HepG2 (cell line): ENCODE results near the gene AWAT1. TPM values are rescaled to one million over a fixed set of nuclear protein-coding genes. Genes with fewer than 3 reads are reported as not detected.

Source experiments
- ATAC-seq: fragments of 200-7000 bp; cut with Tn5 transposase; 3 replicates; pipeline ENCODE4 v1.9.1; 2020; ENCODE audit warnings: mild to moderate bottlenecking, moderate library complexity
- BruUV-seq: library from RNA; stranded (reverse); fragments of 400-500 nt; replicated peaks from 2 replicates; lab custom pipeline; 2021; lab: Mats Ljungman, UMichigan
- CTCF ChIA-PET: fragments of 300-600 bp; formaldehyde crosslinking; extraction: SDS; loops from one replicate; lab custom pipeline; 2021; ENCODE audit warnings: low total read pairs, inconsistent platforms, low intra/inter-chr PET ratio; lab: Yijun Ruan, JAX
- POLR2A ChIA-PET: fragments of 350-600 bp; sonication (Branson Sonifier 250); formaldehyde crosslinking; loops from one replicate; lab custom pipeline; 2020; ENCODE audit warnings: antibody characterized with exemption, inconsistent platforms; lab: Yijun Ruan, JAX
- DNase-seq: peaks from one replicate; pipeline ENCODE4 v3.0.0-alpha.2; 2015; ENCODE audit warnings: low spot score
- FAIRE-seq: peaks from 3 replicates; lab custom pipeline; 2011; peaks lifted over from hg19 to GRCh38; lab: Jason Lieb, UNC
- H2AFZ ChIP-seq: one replicate; pipeline ENCODE4 v1.6.1; 2011; ENCODE audit warnings: low read length, inconsistent platforms
- H3K27ac ChIP-seq: fragments of 300-600 bp; 3 replicates; pipeline ENCODE4 v1.8.0; 2011; ENCODE audit warnings: mixed run types, mild to moderate bottlenecking, mixed read lengths, low read length, inconsistent platforms; ENCODE audit not compliant: insufficient read depth; ENCODE audit errors: extremely low read length
- H3K27me3 ChIP-seq, 2 experiments: fragments of 200-600 bp in 1 of 2; 2 replicates in 1 of 2; 3 replicates in 1 of 2; pipeline versions ENCODE4 v1.6.0 to v1.8.0; 2011; ENCODE audit warnings: low read length in 2 of 2, mild to moderate bottlenecking in 2 of 2, moderate library complexity in 2 of 2, inconsistent platforms in 1 of 2; ENCODE audit not compliant: insufficient read depth in 2 of 2, control insufficient read depth in 1 of 2
- H3K36me3 ChIP-seq, 2 experiments: fragments of 200-600 bp in 1 of 2; replicated peaks in 1 of 2; 2 replicates in 1 of 2; 3 replicates in 1 of 2; pipeline versions ENCODE4 v1.5.1 to v1.8.0; 2011; ENCODE audit warnings: low read length in 2 of 2, inconsistent platforms in 1 of 2; ENCODE audit not compliant: insufficient read depth in 2 of 2, control insufficient read depth in 1 of 2
- H3K4me1 ChIP-seq: 2 replicates; pipeline ENCODE4 v1.5.1; 2012; ENCODE audit warnings: low read length, inconsistent platforms; ENCODE audit not compliant: insufficient read depth
- H3K4me2 ChIP-seq: 2 replicates; pipeline ENCODE4 v1.6.0; 2011; ENCODE audit warnings: low read depth, low read length, inconsistent platforms
- H3K4me3 ChIP-seq, 3 experiments: fragments of 200-600 bp in 1 of 3; sonication (generic), shearing (Covaris generic) in 1 of 3; replicated peaks in 1 of 3; 2 replicates each; pipeline ENCODE4 v1.5.1; 2011 to 2016; ENCODE audit warnings: low read length in 3 of 3, inconsistent platforms in 2 of 3, low read depth in 2 of 3, mild to moderate bottlenecking in 2 of 3, control low read depth in 1 of 3, mixed read lengths in 1 of 3; ENCODE audit not compliant: insufficient read depth in 1 of 3
- H3K79me2 ChIP-seq: one replicate; pipeline ENCODE4 v1.6.1; 2011; ENCODE audit warnings: low read length, inconsistent platforms; ENCODE audit not compliant: insufficient read depth
- H3K9ac ChIP-seq: 2 replicates; pipeline ENCODE4 v1.6.0; 2011; ENCODE audit warnings: mild to moderate bottlenecking, low read depth, low read length, inconsistent platforms; ENCODE audit not compliant: insufficient read depth
- H3K9me3 ChIP-seq: 2 replicates; pipeline ENCODE4 v1.5.1; 2012; ENCODE audit warnings: mild to moderate bottlenecking, low read length
- H4K20me1 ChIP-seq: 2 replicates; pipeline ENCODE4 v1.6.0; 2011; ENCODE audit warnings: inconsistent platforms, mild to moderate bottlenecking, low read length, moderate library complexity; ENCODE audit not compliant: insufficient read depth
- HCFC1 ChIP-seq: fragments of 150-350 bp; IDR thresholded peaks from 2 replicates; pipeline ENCODE4 v1.6.1; 2014; ENCODE audit warnings: low read depth, low read length
- HMG20A ChIP-seq: IDR thresholded peaks from 2 replicates; pipeline ENCODE4 v1.6.1; 2016; ENCODE audit warnings: borderline replicate concordance
- NCOA5 ChIP-seq: sonication (generic); formaldehyde crosslinking; IDR thresholded peaks from 2 replicates; pipeline ENCODE4 v1.4.0; 2020; ENCODE audit warnings: missing genetic modification reagents
- SRY ChIP-seq: sonication (generic); formaldehyde crosslinking; IDR thresholded peaks from 2 replicates; pipeline ENCODE4 v1.8.0; 2022; ENCODE audit warnings: mild to moderate bottlenecking, missing genetic modification reagents
- ZNF737 ChIP-seq: sonication (generic); formaldehyde crosslinking; IDR thresholded peaks from 2 replicates; pipeline ENCODE4 v1.5.0; 2020; ENCODE audit warnings: missing genetic modification reagents, mild to moderate bottlenecking, borderline replicate concordance
- WGBS: methylation state at CpG from one replicate; pipeline ENCODE4 v1.1.6; 2017; ENCODE audit warnings: low lambda C conversion rate; 5-methylcytosine and 5-hydroxymethylcytosine counted together
- in situ Hi-C: cut with HindIII; loops from 2 replicates; pipeline ENCODE4 v1.10.0; 2017; ENCODE audit warnings: low pct_unique_long_range_greater_than_20kb; ENCODE audit not compliant: extremely low pct_ligation_motif_present
- intact Hi-C: fragments of 100-400 bp; cut with micrococcal nuclease; formaldehyde crosslinking; loops from one replicate; pipeline ENCODE4 v1.10.0; 2022; ENCODE audit not compliant: unreplicated experiment
- polyA plus RNA-seq, 8 experiments: library from polyadenylated mRNA; depleted of rRNA in 3 of 8; stranded (reverse) in 7 of 8; unstranded in 1 of 8; fragments of >200 nt; fragmentation: Illumina TruSeq in 4 of 8; extraction: Trizol in 4 of 8; gene quantifications; 2 replicates each; pipeline versions ENCODE4 v1.2.1 to v1.2.3, GENCODE V29; 2011 to 2016; ENCODE audit warnings: low read depth in 4 of 8, missing spikeins in 1 of 8, mixed read lengths in 1 of 8; ENCODE audit not compliant: insufficient read depth in 1 of 8
- total RNA-seq, 5 experiments: library from RNA; depleted of rRNA; stranded (reverse); fragments of >200 nt; fragmentation: Illumina TruSeq; extraction: Trizol; gene quantifications; 2 replicates each; pipeline ENCODE4 v1.2.3, GENCODE V29; 2016; ENCODE audit warnings: low read depth in 1 of 5

AWAT1 gene
- total and polyA plus RNA-seq, 2 of the 13 experiments (the other 11 are each of a cell fraction or from before 2014, with no cell fraction given) = not detected

DNA sequence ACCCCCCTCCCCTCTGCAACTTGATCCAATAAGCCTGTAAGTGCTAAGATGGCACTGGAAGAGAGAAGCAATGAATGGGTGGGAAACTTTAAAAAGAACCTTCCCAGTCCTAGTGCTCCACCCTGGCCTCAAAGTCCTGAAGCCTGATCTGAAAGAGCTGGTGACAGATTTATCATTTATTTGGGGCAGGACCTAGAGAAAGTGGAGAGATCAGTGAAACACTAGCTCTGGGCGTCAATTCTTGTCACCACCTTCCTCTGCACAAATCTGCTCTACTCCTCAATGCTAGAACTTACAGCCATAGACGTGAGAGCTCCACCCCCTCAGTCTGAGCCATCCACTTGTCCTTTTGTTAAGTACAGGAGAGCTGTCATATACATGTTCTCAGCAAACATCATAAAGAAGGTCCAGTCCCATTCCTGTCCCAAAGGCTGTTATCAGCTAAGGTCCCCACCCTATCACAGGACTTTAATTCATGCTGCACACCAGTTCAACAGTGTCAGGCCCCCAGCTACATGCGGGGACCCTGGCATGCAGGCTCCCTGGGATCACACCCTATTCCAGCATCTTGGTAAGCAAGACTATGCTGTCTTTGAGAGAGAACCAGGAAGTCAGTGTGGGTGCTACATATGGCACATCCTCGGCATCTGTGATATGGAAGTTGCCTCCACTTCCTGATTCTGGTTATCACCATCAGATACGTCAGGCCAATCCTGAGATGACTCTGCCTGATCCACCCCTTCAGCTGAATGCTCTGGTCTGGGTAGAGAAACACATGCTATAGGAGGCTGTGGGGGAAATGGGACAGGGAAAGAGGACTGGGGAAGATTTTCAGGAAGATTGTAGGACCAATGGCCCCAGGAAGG, 23.2 kb downstream of the AWAT1 start (continued):
- TF ChIP-seq HCFC1 (no peak), SRY (CRISPR knock-in tag) (no peak)

DNA sequence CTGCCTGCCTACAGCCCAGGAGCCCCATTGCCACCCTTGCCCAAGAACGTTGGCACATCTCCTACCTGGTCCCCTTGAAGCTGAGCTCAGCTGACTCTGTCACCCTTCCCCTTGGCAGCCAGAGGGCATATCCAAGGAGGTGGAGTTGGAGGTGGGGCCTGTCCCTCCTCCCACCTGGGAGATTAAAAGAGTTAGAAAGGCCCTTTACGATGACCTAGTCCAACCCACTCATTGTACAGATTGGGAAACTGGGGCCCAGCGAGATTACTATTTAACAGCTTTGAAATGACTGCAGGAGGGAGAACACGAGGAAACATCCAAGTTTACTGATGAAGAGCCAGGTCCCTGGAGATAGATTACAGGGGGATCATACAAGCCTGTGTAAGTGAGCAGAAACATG, 25.6 kb downstream of the AWAT1 start, which contains the start of gene P2RY4:
Gene P2RY4, minus strand, starts transcription at position 101 of the 400 bp plus-strand sequence. CDS start 580 bp downstream, outside the sequence.
- POLR2A ChIA-PET = interaction anchor here (1.3 kb wide), 1 partner anchor 30 kb away, joined by 3 read pairs; the partner anchor contains the start of genes KIF4A and PDZD11
- BruUV-seq = no TSS peak
- Histone ChIP-seq H3K27ac (no peak within 1 kb of the TSS), H3K4me3 (no peak within 1 kb of the TSS), H3K9me3 (no peaks in the 10 kb centered on the region), H4K20me1 (no peaks in the 10 kb centered on the region), H3K9ac (no peak within 1 kb of the TSS), H2AFZ (no peak within 1 kb of the TSS), H3K4me2 (no peak within 1 kb of the TSS), H3K27me3 (no peaks in the 10 kb centered on the region), H3K79me2 (no peaks in the 10 kb centered on the region), H3K4me1 (no peaks in the 10 kb centered on the region; the same call in 1 of the 2 replicates), H3K36me3 (no peaks in the 10 kb centered on the region)
- WGBS = 8% methylated on average over 4 of the region's 4 CpGs
- CTCF ChIA-PET = no interaction called here
- ATAC-seq (no peak), FAIRE-seq (no peak), DNase-seq (no peak)
- intact Hi-C loops (no loop called here), in situ Hi-C loops (loop anchor here (10.0 kb wide), 1 partner anchor 55 kb away; no protein-coding TSS in a partner anchor)
- TF ChIP-seq ZNF737 (no peak), HMG20A (no peak), NCOA5 (CRISPR knock-in tag) (no peak)
